GM23338 (cell line): Measurements from ENCODE around the gene PDE1A. TPM values are rescaled to one million over a fixed set of nuclear protein-coding genes. Genes with fewer than 3 reads are reported as not detected.

Experiments used
- ATAC-seq: fragments of 200-7000 bp; cut with Tn5 transposase; 3 replicates; pipeline ENCODE4 v1.9.1; 2020
- DNase-seq: peaks from one replicate; pipeline ENCODE4 v3.0.0-alpha.2; 2015; ENCODE audit warnings: low spot score
- H2AFZ ChIP-seq: fragments of 200-600 bp; sonication (generic); 2 replicates; pipeline ENCODE4 v1.8.0; 2016; ENCODE audit warnings: antibody characterized with exemption, mild to moderate bottlenecking, moderate library complexity
- H3F3A ChIP-seq: fragments of 200-600 bp; sonication (generic); replicated peaks from 2 replicates; pipeline ENCODE4 v1.8.0; 2017; ENCODE audit warnings: antibody characterized with exemption, mixed run types, low read depth
- H3K27ac ChIP-seq: fragments of 200-600 bp; sonication (generic); 2 replicates; pipeline ENCODE4 v1.6.1; 2016; ENCODE audit warnings: low read depth
- H3K27me3 ChIP-seq: fragments of 200-600 bp; sonication (generic); 2 replicates; pipeline ENCODE4 v1.8.0; 2016; ENCODE audit warnings: mild to moderate bottlenecking, mixed run types, moderate library complexity; ENCODE audit not compliant: insufficient read depth
- H3K36me3 ChIP-seq: fragments of 200-600 bp; sonication (generic); 2 replicates; pipeline ENCODE4 v1.8.0; 2016; ENCODE audit warnings: mild to moderate bottlenecking; ENCODE audit not compliant: insufficient read depth
- H3K4me1 ChIP-seq: fragments of 200-600 bp; sonication (generic); 2 replicates; pipeline ENCODE4 v1.8.0; 2016; ENCODE audit warnings: mild to moderate bottlenecking, moderate library complexity; ENCODE audit not compliant: insufficient read depth
- H3K4me2 ChIP-seq: fragments of 200-600 bp; sonication (generic); 2 replicates; pipeline ENCODE4 v1.7.1; 2017; ENCODE audit warnings: mixed run types
- H3K4me3 ChIP-seq: fragments of 200-600 bp; sonication (generic); 2 replicates; pipeline ENCODE4 v1.6.1; 2016; ENCODE audit warnings: mixed run types
- H3K79me2 ChIP-seq: fragments of 200-600 bp; sonication (generic); replicated peaks from 2 replicates; pipeline ENCODE4 v1.8.0; 2017; ENCODE audit warnings: mild to moderate bottlenecking; ENCODE audit not compliant: insufficient read depth
- H3K9me2 ChIP-seq: fragments of 200-600 bp; sonication (generic); 2 replicates; pipeline ENCODE4 v1.8.0; 2017; ENCODE audit not compliant: insufficient read depth
- H4K20me1 ChIP-seq: fragments of 200-600 bp; sonication (generic); replicated peaks from 2 replicates; pipeline ENCODE4 v1.8.0; 2017; ENCODE audit warnings: mild to moderate bottlenecking; ENCODE audit not compliant: insufficient read depth
- H3K27ac Mint-ChIP-seq: 2 replicates; pipeline ENCODE4 v1.8.0; 2020; ENCODE audit warnings: inconsistent platforms, mild to moderate bottlenecking, moderate library complexity, mixed read lengths
- H3K27me3 Mint-ChIP-seq: 3 replicates; pipeline ENCODE4 v1.8.0; 2022; ENCODE audit warnings: low read depth, mild to moderate bottlenecking, moderate library complexity, mixed read lengths, inconsistent platforms; ENCODE audit not compliant: insufficient read depth, poor library complexity
- H3K36me3 Mint-ChIP-seq: 3 replicates; pipeline ENCODE4 v1.8.0; 2021; ENCODE audit warnings: low read depth, mild to moderate bottlenecking, inconsistent platforms, moderate library complexity, mixed read lengths
- H3K4me1 Mint-ChIP-seq: 3 replicates; pipeline ENCODE4 v1.8.0; 2020; ENCODE audit warnings: mild to moderate bottlenecking, inconsistent platforms, mixed read lengths
- H3K4me3 Mint-ChIP-seq: 3 replicates; pipeline ENCODE4 v1.8.0; 2021; ENCODE audit warnings: moderate library complexity, mild to moderate bottlenecking, inconsistent platforms, mixed read lengths
- H3K9me3 Mint-ChIP-seq: 3 replicates; pipeline ENCODE4 v1.8.0; 2020; ENCODE audit warnings: moderate library complexity, mild to moderate bottlenecking, inconsistent platforms, mixed read lengths
- CREB1 ChIP-seq: fragments of 250-450 bp; sonication (Bioruptor Pico); IDR thresholded peaks from 2 replicates; pipeline ENCODE4 v1.5.0; 2020; ENCODE audit warnings: low read depth, mild to moderate bottlenecking, moderate library complexity
- CTCF ChIP-seq, 2 experiments: fragments of 200-600 bp in 1 of 2; sonication (generic) in 1 of 2; conservative IDR thresholded peaks; 2 replicates each; pipeline versions ENCODE4 v1.5.1 to v1.6.1; 2016 to 2017; ENCODE audit warnings: antibody characterized with exemption in 2 of 2, low read depth in 2 of 2, mild to moderate bottlenecking in 2 of 2, moderate library complexity in 1 of 2
- ETS1 ChIP-seq: IDR thresholded peaks from 2 replicates; pipeline ENCODE4 v1.6.1; 2016; ENCODE audit warnings: antibody characterized with exemption
- EZH2 ChIP-seq: fragments of 200-600 bp; sonication (generic); IDR thresholded peaks from one replicate; pipeline ENCODE4 v1.8.0; 2017; ENCODE audit warnings: antibody characterized with exemption, mild to moderate bottlenecking, low read depth; ENCODE audit not compliant: unreplicated experiment
- EZH2phosphoT487 ChIP-seq: fragments of 200-600 bp; sonication (generic); IDR thresholded peaks from one replicate; pipeline ENCODE4 v1.8.1; 2018; ENCODE audit warnings: antibody characterized with exemption; ENCODE audit not compliant: unreplicated experiment
- JUNB ChIP-seq: IDR thresholded peaks from one replicate; pipeline ENCODE4 v1.6.1; 2016; ENCODE audit warnings: antibody characterized with exemption; ENCODE audit not compliant: unreplicated experiment
- NANOG ChIP-seq: IDR thresholded peaks from 2 replicates; pipeline ENCODE4 v1.6.1; 2016; ENCODE audit warnings: antibody characterized with exemption, borderline replicate concordance
- REST ChIP-seq: IDR thresholded peaks from one replicate; pipeline ENCODE4 v1.6.1; 2018; ENCODE audit warnings: antibody characterized with exemption; ENCODE audit not compliant: unreplicated experiment
- STAT1 ChIP-seq: IDR thresholded peaks from one replicate; pipeline ENCODE4 v1.6.1; 2016; ENCODE audit warnings: antibody characterized with exemption; ENCODE audit not compliant: unreplicated experiment
- ZNF114 ChIP-seq: fragments of 250-450 bp; sonication (Bioruptor Pico); IDR thresholded peaks from 2 replicates; pipeline ENCODE4 v1.5.0; 2020; ENCODE audit warnings: mild to moderate bottlenecking, moderate library complexity
- ZNF331 ChIP-seq: fragments of 250-450 bp; sonication (Bioruptor Pico); IDR thresholded peaks from 2 replicates; pipeline ENCODE4 v1.5.0; 2020; ENCODE audit warnings: low read depth, mild to moderate bottlenecking, moderate library complexity
- ZNF462 ChIP-seq: fragments of 250-450 bp; sonication (Bioruptor Pico); IDR thresholded peaks from 2 replicates; pipeline ENCODE4 v1.5.0; 2020; ENCODE audit warnings: mild to moderate bottlenecking, moderate library complexity
- long read RNA-seq: library from polyadenylated mRNA; unstranded; transcript quantifications from one replicate; pipeline ENCODE4 v2.0.0, GENCODE V29; 2020; ENCODE audit not compliant: unreplicated experiment
- polyA plus RNA-seq: library from polyadenylated mRNA; unstranded; fragments of >200 nt; fragmentation: Nextera tagmentation; extraction: Ambion mirVana; gene quantifications from 2 replicates; pipeline ENCODE4 v1.2.1, GENCODE V29; 2016
- total RNA-seq: library from RNA; depleted of rRNA; stranded (reverse); fragments of >200 nt; shearing (Covaris generic); gene quantifications from 2 replicates; pipeline ENCODE4 v1.2.3, GENCODE V29; 2014; rRNA removed

PDE1A gene
- total RNA-seq = 0.28 and 0.47 TPM in 2 replicates
- polyA plus RNA-seq = 0.05 and 0.31 TPM in 2 replicates
- long read RNA-seq = 0 reads

GRCh38 chr2:182426918-182427240 is at the start of gene PDE1A:
Gene PDE1A (minus strand): TSS chr2:182427036.
- H3K36me3 Mint-ChIP-seq = no peaks in the 10 kb centered on the region
- no peaks in the 10 kb centered on the region for H3K27me3 ChIP-seq
- H2AFZ ChIP-seq = peak within 1 kb of the TSS; percentile 93
- H3K27me3 Mint-ChIP-seq = no peaks in the 10 kb centered on the region
- DNase-seq = no peak
- no peaks in the 10 kb centered on the region for H3K9me3 Mint-ChIP-seq
- no peaks in the 10 kb centered on the region for H3K79me2 ChIP-seq
- peak; percentile 25; the same call in 1 of the 3 replicates for ATAC-seq
- TF ChIP-seq NANOG = no peak
- no peak for TF ChIP-seq ETS1
- TF ChIP-seq ZNF114 (CRISPR knock-in tag) = no peak
- TF ChIP-seq EZH2 = no peak
- TF ChIP-seq ZNF462 = no peak
- no peak for TF ChIP-seq STAT1
- TF ChIP-seq JUNB = no peak
- TF ChIP-seq CREB1 (CRISPR knock-in tag) = no peak
- TF ChIP-seq EZH2phosphoT487 = no peak
- no peak for TF ChIP-seq CTCF (conservative IDR thresholded peaks at IDR 0.05; ENCODE audit: low read depth in 2 of 2)
- no peak for TF ChIP-seq REST
- TF ChIP-seq ZNF331 (CRISPR knock-in tag) = no peak
- H3K4me2 ChIP-seq = no peak within 1 kb of the TSS; the same call in 1 of the 2 replicates
- H3K27ac Mint-ChIP-seq = no peak within 1 kb of the TSS
- H3F3A ChIP-seq = no peaks in the 10 kb centered on the region
- no peak within 1 kb of the TSS for H3K4me3 Mint-ChIP-seq
- H3K4me1 Mint-ChIP-seq = 0 out of 3 replicates have a peak, but pooled peaks cover 2% of the 10 kb centered on the region
- no peaks in the 10 kb centered on the region for H3K36me3 ChIP-seq
- H4K20me1 ChIP-seq = no peaks in the 10 kb centered on the region
- H3K4me1 ChIP-seq = no peaks in the 10 kb centered on the region
- no peaks in the 10 kb centered on the region for H3K9me2 ChIP-seq
- H3K27ac ChIP-seq = no peak within 1 kb of the TSS
- H3K4me3 ChIP-seq = no peak within 1 kb of the TSS
